HG03469 (cell line): ENCODE measurements around the gene CASP5.

Experiments used
- ATAC-seq: cut with Tn5 transposase; IDR thresholded peaks from one replicate; pipeline ENCODE4 v1.9.1; 2021; ENCODE audit warnings: mild to moderate bottlenecking, moderate library complexity, moderate number of reproducible peaks; ENCODE audit not compliant: unreplicated experiment

Gene CASP5

GRCh38 chr11:104968856-104969776 lies 53.9 kb downstream of the CASP5 start:
- ATAC-seq, result no peak

GRCh38 chr11:104968355-104968855 lies 54.6 kb downstream of the CASP5 start, which contains the start of gene CASP4:
Gene CASP4 (minus strand): TSS chr11:104968574. CDS start chr11:104968525, 49 bp downstream.
- peak; percentile 85 for ATAC-seq

GRCh38 chr11:104967534-104968354 lies 55.2 kb downstream of the CASP5 start:
- ATAC-seq, result no peak

- ATAC-seq, result no peak
Measured at GRCh38 chr11:104965735-104966134, 57.2 kb downstream of the CASP5 start.

- ATAC-seq, result no peak
Measured at GRCh38 chr11:104964247-104964646, 58.7 kb downstream of the CASP5 start.

GRCh38 chr11:104962852-104963251 lies 60.1 kb downstream of the CASP5 start:
- no peak for ATAC-seq

GRCh38 chr11:104957280-104957679 lies 65.7 kb downstream of the CASP5 start:
- ATAC-seq, result no peak

GRCh38 chr11:104956528-104956927 lies 66.4 kb downstream of the CASP5 start:
- ATAC-seq, result no peak

- ATAC-seq, result peak; percentile 97
Measured at GRCh38 chr11:104946907-104947306, 76.1 kb downstream of the CASP5 start.
